ENCODE results near the gene SMIM27.

GRCh38 chr9:32558408-32558934 is 6.3 kb downstream of the SMIM27 start:
- TF ChIP-seq POLR2A (IDR thresholded peaks at IDR 0.05) (no peak), EP300 (IDR thresholded peaks at IDR 0.05) (no peak), CTCF (IDR thresholded peaks at IDR 0.05) (no peak)
